Erythroblast (primary cell): ENCODE measurements around the gene FLOT1.

Source experiments
- DNase-seq, 2 experiments: peaks; one replicate each; lab custom pipeline; 2025; lab: John Stamatoyannopoulos, UW
- GATA1 ChIP-seq: IDR thresholded peaks from 2 replicates; pipeline ENCODE4 v1.6.1; 2011; ENCODE audit warnings: low read depth, mild to moderate bottlenecking, control low read depth, low read length, moderate library complexity
- POLR2A ChIP-seq: IDR thresholded peaks from 2 replicates; pipeline ENCODE4 v1.6.1; 2011; ENCODE audit warnings: mild to moderate bottlenecking, low read length

FLOT1 gene, protein sequence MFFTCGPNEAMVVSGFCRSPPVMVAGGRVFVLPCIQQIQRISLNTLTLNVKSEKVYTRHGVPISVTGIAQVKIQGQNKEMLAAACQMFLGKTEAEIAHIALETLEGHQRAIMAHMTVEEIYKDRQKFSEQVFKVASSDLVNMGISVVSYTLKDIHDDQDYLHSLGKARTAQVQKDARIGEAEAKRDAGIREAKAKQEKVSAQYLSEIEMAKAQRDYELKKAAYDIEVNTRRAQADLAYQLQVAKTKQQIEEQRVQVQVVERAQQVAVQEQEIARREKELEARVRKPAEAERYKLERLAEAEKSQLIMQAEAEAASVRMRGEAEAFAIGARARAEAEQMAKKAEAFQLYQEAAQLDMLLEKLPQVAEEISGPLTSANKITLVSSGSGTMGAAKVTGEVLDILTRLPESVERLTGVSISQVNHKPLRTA

DNA sequence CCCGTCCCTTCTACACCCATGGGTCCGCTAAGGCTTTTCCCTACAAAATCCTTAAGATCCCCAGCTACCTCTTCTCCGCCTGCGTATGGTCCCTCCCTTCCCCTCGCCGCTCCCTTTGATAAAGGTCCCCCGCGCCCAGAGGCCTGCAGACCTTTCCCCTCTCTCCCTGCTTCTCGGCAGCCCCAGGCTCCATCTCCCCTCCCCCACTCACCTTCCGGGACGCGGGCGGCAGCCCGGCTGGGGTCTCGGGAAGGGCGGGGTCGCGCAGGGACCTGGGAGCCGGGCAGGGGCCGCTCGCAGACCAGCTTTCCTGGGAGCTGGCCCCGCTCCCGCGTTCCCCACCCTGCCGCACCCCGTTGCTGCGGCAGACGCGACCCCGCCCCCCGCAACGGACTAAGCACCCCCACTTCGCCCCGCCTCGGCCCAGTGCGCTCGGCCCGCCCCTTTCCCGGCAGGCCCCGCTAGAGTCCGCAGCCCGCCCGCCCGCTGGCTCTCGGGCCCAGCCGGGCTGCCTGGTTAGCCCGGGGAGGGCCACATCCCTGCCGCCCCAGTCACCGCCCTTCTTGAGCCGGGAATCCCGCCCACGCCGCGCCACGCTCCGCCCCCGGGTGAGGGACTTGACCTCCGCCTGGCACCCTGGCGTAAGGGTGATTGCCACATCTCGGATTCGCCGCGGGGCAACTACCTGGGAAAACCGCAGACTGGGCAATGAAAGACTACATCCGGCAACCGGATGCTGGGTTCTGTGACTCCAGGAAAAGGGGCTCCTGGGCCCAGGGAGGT, at the start of gene FLOT1:
FLOT1 (minus strand) TSS at position 372 of the 783 bp plus-strand sequence. CDS start 498 bp downstream, outside the sequence.
- peak; percentile 93 to 96 for DNase-seq
- TF ChIP-seq POLR2A (peak; percentile 63), GATA1 (no peak)

DNA sequence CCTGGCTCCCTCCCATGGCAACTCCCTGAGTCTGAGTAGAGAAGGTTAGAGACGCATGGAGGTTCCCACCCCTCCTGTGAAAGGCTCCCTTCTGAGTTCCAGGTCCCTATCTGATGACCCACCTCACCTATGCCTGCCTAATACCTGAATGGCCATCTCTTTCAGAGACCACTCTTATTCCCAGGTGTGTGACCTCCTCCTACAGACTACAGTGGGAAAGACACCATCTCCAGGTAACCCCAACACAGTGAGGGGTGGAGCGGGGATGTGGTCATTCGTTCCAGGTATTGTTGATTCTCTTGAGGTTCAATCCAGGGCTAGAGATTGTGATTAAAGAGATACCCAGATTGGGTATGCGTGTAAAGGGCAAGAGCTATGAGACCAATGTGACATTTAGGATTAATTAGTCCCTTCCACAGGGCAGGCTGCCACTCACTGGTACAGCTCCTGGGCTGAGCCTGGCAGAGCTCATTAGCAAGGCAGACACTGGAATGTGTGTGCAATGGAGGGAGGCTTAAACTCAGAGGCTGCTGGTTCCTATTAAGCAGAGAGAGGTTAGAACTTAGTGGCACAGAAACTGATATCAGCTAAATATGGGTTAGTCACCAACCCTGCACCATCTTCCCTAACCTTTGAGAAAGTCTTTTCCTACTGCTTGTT, 48.4 kb upstream of the FLOT1 start:
- DNase-seq = no peak
- TF ChIP-seq GATA1 (no peak), POLR2A (no peak)

DNA sequence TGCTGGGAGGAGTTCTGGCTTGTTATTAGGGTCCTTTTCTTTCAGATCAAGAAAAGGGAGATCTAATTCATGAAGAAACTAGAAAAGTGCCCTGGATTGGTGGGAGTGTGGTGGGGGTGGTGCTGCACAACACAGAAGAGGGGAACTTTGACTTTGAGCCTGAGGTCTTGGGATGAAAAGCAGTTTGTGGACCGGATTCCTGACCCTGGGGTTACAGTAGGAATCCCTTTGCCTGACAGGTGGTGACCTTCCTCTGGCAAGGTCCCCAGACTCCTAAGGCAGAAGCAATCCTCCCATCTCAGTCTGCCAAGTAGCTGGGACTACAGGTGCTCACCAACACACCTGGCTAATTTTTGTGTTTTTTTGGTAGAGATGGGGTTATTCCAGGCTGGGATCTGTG, 47.1 kb upstream of the FLOT1 start:
- no peak for DNase-seq
- TF ChIP-seq GATA1 = no peak
- TF ChIP-seq POLR2A = no peak

DNA sequence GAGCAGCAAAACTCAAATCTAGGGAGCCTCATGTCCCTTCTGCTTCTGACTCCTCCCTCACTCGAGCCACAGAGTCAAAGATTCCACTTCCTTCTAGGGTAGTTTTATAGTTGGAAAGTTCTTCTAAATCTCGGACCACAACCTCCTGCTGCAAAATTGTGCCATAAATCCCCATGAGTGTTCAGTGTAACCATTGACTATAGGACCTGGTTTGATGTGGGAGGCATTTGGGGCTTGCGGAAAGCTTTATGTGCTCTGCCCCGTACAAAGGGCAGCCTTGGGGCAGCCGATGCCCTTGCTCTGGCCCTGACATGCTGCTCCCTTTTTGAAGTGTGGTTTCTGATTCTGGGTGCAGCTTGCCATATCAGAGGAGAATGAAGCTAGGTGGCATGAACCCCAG, 45.5 kb upstream of the FLOT1 start:
- DNase-seq = no peak
- TF ChIP-seq GATA1 (no peak), POLR2A (no peak)

DNA sequence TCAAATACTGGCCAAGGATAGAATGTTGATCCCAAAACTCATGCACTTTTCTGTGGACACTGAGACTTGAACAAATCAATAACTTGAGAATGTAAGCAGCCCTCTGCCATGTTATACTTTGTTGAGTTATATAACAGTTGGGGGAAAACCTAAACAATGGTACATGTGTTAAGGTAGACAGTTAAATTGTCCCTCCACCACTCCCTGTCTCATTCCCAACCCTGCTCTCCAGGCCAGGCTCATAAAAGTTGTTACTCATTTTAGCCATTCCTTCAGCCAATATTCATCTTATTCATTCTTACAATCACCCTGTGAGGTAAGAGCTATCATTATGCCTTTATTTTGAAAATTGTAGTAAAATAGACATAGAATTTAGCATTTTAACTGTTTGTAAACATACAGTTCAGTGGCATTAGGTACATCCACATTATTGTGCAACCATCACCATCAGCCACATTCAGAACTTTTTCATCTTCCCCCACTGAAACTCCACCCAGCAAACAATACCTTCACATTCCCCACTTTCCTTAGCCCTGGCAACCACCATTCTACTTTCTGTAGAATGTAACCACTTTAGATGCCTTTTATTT, 40.0 kb upstream of the FLOT1 start:
- no peak for DNase-seq
- no peak for TF ChIP-seq POLR2A
- TF ChIP-seq GATA1 = no peak

DNA sequence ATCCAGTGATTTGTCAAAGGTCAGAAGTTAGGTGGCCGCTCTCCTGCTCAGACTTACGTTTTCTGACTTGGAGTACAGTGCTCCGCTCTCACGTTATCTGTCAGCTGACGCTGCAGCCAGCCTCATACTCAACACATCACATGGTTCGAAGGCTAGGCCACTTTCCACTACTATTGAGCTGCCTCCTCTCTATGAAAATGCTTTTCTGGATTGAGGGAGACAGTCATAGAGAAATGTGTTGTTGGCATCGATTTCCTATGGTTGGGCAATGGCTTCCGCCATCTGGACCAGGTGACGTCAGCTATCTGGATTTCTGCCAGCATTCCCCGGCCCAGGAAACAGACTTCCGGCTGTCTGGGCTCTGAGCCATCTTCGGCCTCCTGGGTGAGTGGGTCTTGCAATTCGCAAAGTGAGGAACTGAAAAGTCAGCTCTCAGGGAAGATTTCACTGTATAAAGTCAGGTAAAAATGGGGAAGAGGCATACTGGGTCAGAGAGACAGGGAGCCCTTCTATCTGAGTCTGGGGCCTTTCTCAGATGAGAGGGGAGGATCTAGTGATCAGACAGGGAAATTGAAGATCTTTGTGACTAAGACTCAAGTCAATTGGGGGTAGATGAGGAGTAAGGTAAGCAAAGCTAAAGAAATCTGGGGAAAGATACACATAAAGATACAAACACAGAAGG, 39.4 kb upstream of the FLOT1 start:
- TF ChIP-seq GATA1 (no peak), POLR2A (no peak)
- DNase-seq = peak; percentile 36 to 80

DNA sequence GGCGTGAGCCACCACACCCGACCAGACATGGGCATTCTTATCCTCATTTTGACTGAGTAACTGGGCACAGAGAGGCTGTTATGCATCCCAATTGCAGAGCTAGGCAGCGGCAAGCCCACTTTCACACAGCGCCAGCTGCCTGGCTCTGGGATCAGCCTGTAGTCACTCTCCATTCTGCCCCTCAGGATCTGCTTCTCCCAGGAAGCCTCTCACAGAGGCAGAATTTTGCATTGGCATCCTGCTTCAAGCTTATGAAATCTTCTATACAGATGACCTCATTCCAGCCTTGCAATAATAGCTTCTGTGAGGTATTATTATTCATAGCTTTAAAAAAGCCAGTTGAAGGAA, 38.9 kb upstream of the FLOT1 start:
- no peak for DNase-seq
- TF ChIP-seq POLR2A (no peak), GATA1 (no peak)

DNA sequence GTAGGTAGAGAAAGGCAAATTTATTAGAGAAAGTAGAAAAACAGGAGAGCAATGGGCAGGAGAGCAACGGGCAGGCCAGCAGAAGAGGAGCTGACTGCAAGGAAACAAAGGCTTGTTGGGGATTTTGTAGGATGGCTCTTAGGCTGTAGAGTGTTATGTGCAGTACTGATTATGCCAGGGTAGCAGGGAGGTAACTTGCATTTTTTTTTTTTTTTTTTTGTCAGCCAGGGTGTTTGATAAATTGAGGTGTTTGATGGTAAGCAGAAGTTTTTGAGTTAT, 38.1 kb upstream of the FLOT1 start:
- TF ChIP-seq POLR2A (no peak), GATA1 (no peak)
- no peak for DNase-seq

DNA sequence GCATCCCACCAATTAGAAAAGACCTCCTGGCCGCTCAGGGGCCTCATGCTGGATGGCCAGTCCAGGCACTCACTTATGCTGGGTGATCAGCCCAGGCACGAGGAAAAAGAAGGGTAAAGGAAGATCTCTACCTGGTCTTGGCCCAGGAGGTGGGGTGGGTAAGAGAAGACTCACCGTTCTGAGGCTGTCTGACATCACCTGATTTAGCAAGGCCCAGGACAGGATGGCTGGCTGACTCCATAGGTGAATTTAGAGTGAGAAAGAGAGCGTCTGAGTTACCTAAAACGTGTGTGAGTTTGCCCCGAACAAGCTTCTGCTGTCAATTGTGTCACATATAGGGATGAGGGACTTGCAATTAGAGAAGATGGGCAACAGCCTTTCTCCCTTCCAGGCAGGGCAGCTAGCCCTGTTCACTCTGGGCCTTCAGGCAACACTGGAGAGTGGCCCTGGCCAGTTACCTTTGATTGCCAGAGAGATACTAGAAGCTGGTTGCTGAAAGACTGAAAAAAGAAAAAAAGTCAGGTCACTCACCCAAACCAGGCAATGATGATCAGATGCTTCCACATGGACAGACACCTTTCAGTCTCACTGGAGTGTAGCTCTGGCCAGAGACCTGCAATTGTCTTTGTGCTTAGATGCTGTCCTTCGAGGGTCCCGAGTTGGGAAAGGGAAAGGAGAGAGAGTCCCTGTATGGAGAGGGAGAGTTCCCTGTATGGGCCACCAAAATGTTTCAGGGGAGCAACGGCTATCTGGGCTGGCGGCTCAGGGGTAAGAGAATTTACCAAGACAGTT, 37.6 kb upstream of the FLOT1 start:
- TF ChIP-seq GATA1 = no peak
- TF ChIP-seq POLR2A = no peak
- no peak for DNase-seq

DNA sequence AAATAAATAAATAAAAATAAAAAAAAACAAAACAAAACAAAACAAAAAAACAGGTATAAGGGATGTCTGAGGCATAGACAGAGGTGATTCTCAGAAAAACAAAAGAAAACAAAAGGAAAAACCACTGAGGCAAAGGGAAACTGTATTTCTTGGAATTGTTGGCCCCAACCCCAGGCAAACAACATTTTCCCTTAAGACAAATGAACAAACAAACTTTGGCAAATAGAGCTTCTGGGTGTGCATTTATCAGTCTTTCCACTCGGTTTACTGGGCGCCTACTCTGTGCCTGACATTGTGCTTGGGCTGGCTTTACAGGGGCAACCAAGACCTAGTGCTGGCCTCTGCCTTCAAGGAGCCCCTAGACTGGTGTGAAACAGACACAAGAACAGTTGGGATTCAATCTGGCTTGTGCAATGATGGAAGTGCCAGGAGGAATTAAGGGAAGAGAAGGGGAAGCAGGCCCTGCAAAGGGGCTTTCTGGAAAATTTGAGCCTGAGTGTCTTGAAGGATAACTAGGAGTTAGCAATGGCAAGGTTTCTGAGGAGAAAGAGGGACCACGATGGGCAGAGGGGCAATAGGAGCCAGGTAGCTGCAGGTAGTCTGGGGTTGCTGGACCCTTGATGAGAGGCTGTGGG, 35.6 kb upstream of the FLOT1 start:
- DNase-seq = no peak
- TF ChIP-seq GATA1 (no peak), POLR2A (no peak)

DNA sequence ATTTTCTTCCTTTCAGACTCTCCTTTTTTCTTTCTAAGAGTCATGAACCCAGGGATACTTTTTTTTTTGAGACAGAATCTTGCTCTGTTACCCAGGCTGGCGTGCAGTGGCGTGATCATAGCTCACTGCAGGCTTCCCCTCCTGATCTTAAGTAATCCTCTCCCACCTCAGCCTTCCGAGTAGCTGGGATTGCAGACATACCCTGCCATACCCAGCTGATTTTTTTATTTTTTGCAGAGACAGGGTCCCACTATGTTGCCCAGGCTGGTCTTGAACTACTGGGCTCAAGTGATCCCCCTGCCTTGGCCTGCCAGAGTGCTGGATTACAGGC, 34.6 kb upstream of the FLOT1 start:
- no peak for DNase-seq

More for the DNA sequence above, 34.6 kb upstream of the FLOT1 start:
- no peak for TF ChIP-seq GATA1
- no peak for TF ChIP-seq POLR2A
